ENCODE results near the gene OXCT1.
"Not testable (repeated sequence)": the region's sequence is repeated elsewhere in the genome, so short reads cannot be mapped to it uniquely, and the experiment has no call there.

Gene OXCT1

DNA sequence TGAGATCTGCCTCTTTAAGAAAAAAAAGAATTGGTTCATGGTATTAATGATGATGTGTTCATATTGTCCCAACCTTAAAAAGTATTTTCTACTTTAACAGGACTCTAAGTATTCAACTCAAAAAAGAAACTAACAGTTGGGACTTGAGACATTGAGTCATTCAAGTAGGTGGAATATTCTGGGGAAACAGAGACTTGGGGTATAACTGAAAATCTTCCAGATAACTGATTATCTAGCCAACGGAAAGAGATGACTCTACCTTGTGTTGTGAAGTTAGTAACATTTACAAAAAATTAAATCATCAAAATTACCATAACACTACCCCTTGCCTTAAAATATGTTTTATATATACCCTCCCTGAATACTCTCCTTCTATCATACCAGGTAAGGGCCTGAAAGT is 19.1 kb downstream of the OXCT1 start:
- DNase-seq = no peak
- Histone ChIP-seq H3K4me2 (ENCODE audit: low read length) (no peak overlapping the region), H2AFZ (ENCODE audit: insufficient read depth, low read length, poor library complexity) (no peak overlapping the region), H2BK12ac (ENCODE audit: low read length) (no peak overlapping the region), H4K12ac (ENCODE audit: low read depth, low read length) (no peak overlapping the region), H4K91ac (ENCODE audit: low read depth, low read length) (no peak overlapping the region), H3K27me3 (ENCODE audit: insufficient read depth, low read length) (no peaks in the 10 kb centered on the region), H3K9me3 (ENCODE audit: insufficient read depth, low read depth, low read length) (no peaks in the 10 kb centered on the region), H2AK5ac (ENCODE audit: low read length) (no peak overlapping the region), H3K79me2 (ENCODE audit: control insufficient read depth, insufficient read depth, low read length, poor library complexity) (no peaks in the 10 kb centered on the region), H2BK120ac (ENCODE audit: insufficient read depth, low read length, poor library complexity) (no peak overlapping the region), H3K4me3 (ENCODE audit: low read depth, low read length) (no peak overlapping the region), H2BK5ac (ENCODE audit: low read depth, low read length, poor library complexity) (no peak overlapping the region), H3K4ac (ENCODE audit: low read depth, low read length) (no peak overlapping the region), H3K23ac (ENCODE audit: low read length) (no peak overlapping the region), H4K8ac (ENCODE audit: low read depth, low read length) (no peak overlapping the region), H3K27ac (ENCODE audit: low read depth, low read length) (no peak overlapping the region), H3K4me1 (ENCODE audit: control insufficient read depth in 1 of 2, insufficient read depth in 2 of 2, low read length in 2 of 2) (no peaks in the 10 kb centered on the region), H3K14ac (ENCODE audit: low read length) (no peak overlapping the region), H3K18ac (ENCODE audit: low read length) (no peak overlapping the region), H3K9ac (ENCODE audit: low read length) (no peak overlapping the region), H3K79me1 (ENCODE audit: low read length) (no peaks in the 10 kb centered on the region), H3K36me3 (ENCODE audit: control insufficient read depth in 1 of 2, insufficient read depth in 2 of 2, low read length in 2 of 2) (no peaks in the 10 kb centered on the region)
- no CpG with 5 or more reads among the region's 1 CpG for WGBS (ENCODE audit: extremely low coverage, insufficient coverage, insufficient read length)

GRCh38 chr5:41848983-41849382 is 21.2 kb downstream of the OXCT1 start:
- no peak overlapping the region for H3K18ac ChIP-seq (ENCODE audit: low read length)
- no peak overlapping the region for H3K4me3 ChIP-seq (ENCODE audit: low read depth, low read length)
- H4K8ac ChIP-seq (ENCODE audit: low read depth, low read length) = no peak overlapping the region
- no peaks in the 10 kb centered on the region for H3K79me2 ChIP-seq (ENCODE audit: control insufficient read depth, insufficient read depth, low read length, poor library complexity)
- no peak for DNase-seq
- H3K9me3 ChIP-seq (ENCODE audit: insufficient read depth, low read depth, low read length) = no peaks in the 10 kb centered on the region
- no peak overlapping the region for H2BK12ac ChIP-seq (ENCODE audit: low read length)
- whole genome bisulfite sequencing (ENCODE audit: extremely low coverage, insufficient coverage, insufficient read length) = no CpG with 5 or more reads among the region's 6 CpGs
- no peaks in the 10 kb centered on the region for H3K79me1 ChIP-seq (ENCODE audit: low read length)
- no peak overlapping the region for H4K91ac ChIP-seq (ENCODE audit: low read depth, low read length)
- H3K36me3 ChIP-seq (ENCODE audit: control insufficient read depth in 1 of 2, insufficient read depth in 2 of 2, low read length in 2 of 2) = no peaks in the 10 kb centered on the region
- H2AFZ ChIP-seq (ENCODE audit: insufficient read depth, low read length, poor library complexity) = no peak overlapping the region
- no peak overlapping the region for H3K4ac ChIP-seq (ENCODE audit: low read depth, low read length)
- no peak overlapping the region for H2BK120ac ChIP-seq (ENCODE audit: insufficient read depth, low read length, poor library complexity)
- no peak overlapping the region for H2AK5ac ChIP-seq (ENCODE audit: low read length)
- no peak overlapping the region for H3K23ac ChIP-seq (ENCODE audit: low read length)
- no peak overlapping the region for H3K9ac ChIP-seq (ENCODE audit: low read length)
- H3K14ac ChIP-seq (ENCODE audit: low read length) = no peak overlapping the region
- no peaks in the 10 kb centered on the region for H3K4me1 ChIP-seq (ENCODE audit: control insufficient read depth in 1 of 2, insufficient read depth in 2 of 2, low read length in 2 of 2)
- no peak overlapping the region for H4K12ac ChIP-seq (ENCODE audit: low read depth, low read length)
- no peak overlapping the region for H2BK5ac ChIP-seq (ENCODE audit: low read depth, low read length, poor library complexity)
- no peak overlapping the region for H3K27ac ChIP-seq (ENCODE audit: low read depth, low read length)
- H3K27me3 ChIP-seq (ENCODE audit: insufficient read depth, low read length) = no peaks in the 10 kb centered on the region
- H3K4me2 ChIP-seq (ENCODE audit: low read length) = no peak overlapping the region

GRCh38 chr5:41845751-41846150 is 24.5 kb downstream of the OXCT1 start:
- H3K79me1 ChIP-seq (ENCODE audit: low read length); H3K27me3 ChIP-seq (ENCODE audit: insufficient read depth, low read length); H3K9ac ChIP-seq (ENCODE audit: low read length); H2AK5ac ChIP-seq (ENCODE audit: low read length); H3K27ac ChIP-seq (ENCODE audit: low read depth, low read length); H2AFZ ChIP-seq (ENCODE audit: insufficient read depth, low read length, poor library complexity); H3K4me3 ChIP-seq (ENCODE audit: low read depth, low read length); H3K14ac ChIP-seq (ENCODE audit: low read length); H3K4me2 ChIP-seq (ENCODE audit: low read length); H4K8ac ChIP-seq (ENCODE audit: low read depth, low read length); H3K4ac ChIP-seq (ENCODE audit: low read depth, low read length); H2BK12ac ChIP-seq (ENCODE audit: low read length); H4K91ac ChIP-seq (ENCODE audit: low read depth, low read length); DNase-seq; H3K36me3 ChIP-seq (ENCODE audit: control insufficient read depth in 1 of 2, insufficient read depth in 2 of 2, low read length in 2 of 2); H3K79me2 ChIP-seq (ENCODE audit: control insufficient read depth, insufficient read depth, low read length, poor library complexity); H4K12ac ChIP-seq (ENCODE audit: low read depth, low read length); H3K18ac ChIP-seq (ENCODE audit: low read length); H3K9me3 ChIP-seq (ENCODE audit: insufficient read depth, low read depth, low read length); H3K4me1 ChIP-seq (ENCODE audit: control insufficient read depth in 1 of 2, insufficient read depth in 2 of 2, low read length in 2 of 2); H2BK5ac ChIP-seq (ENCODE audit: low read depth, low read length, poor library complexity); H3K23ac ChIP-seq (ENCODE audit: low read length); H2BK120ac ChIP-seq (ENCODE audit: insufficient read depth, low read length, poor library complexity): not testable (repeated sequence)
- no CpG with 5 or more reads among the region's 1 CpG for WGBS (ENCODE audit: extremely low coverage, insufficient coverage, insufficient read length)

- H3K4me2 ChIP-seq (ENCODE audit: low read length) = no peak overlapping the region
- no CpG with 5 or more reads among the region's 3 CpGs for WGBS (ENCODE audit: extremely low coverage, insufficient coverage, insufficient read length)
- no peak overlapping the region for H3K27ac ChIP-seq (ENCODE audit: low read depth, low read length)
- H2BK12ac ChIP-seq (ENCODE audit: low read length) = no peak overlapping the region
- H3K4me1 ChIP-seq (ENCODE audit: control insufficient read depth in 1 of 2, insufficient read depth in 2 of 2, low read length in 2 of 2) = no peaks in the 10 kb centered on the region
- H4K8ac ChIP-seq (ENCODE audit: low read depth, low read length) = no peak overlapping the region
- H3K36me3 ChIP-seq (ENCODE audit: control insufficient read depth in 1 of 2, insufficient read depth in 2 of 2, low read length in 2 of 2) = no peaks in the 10 kb centered on the region
- H3K9me3 ChIP-seq (ENCODE audit: insufficient read depth, low read depth, low read length) = no peaks in the 10 kb centered on the region
- H3K18ac ChIP-seq (ENCODE audit: low read length) = no peak overlapping the region
- no peak overlapping the region for H2BK5ac ChIP-seq (ENCODE audit: low read depth, low read length, poor library complexity)
- H3K14ac ChIP-seq (ENCODE audit: low read length) = no peak overlapping the region
- H4K12ac ChIP-seq (ENCODE audit: low read depth, low read length) = no peak overlapping the region
- H4K91ac ChIP-seq (ENCODE audit: low read depth, low read length) = no peak overlapping the region
- no peak overlapping the region for H3K23ac ChIP-seq (ENCODE audit: low read length)
- no peak overlapping the region for H2AFZ ChIP-seq (ENCODE audit: insufficient read depth, low read length, poor library complexity)
- no peak overlapping the region for H3K4me3 ChIP-seq (ENCODE audit: low read depth, low read length)
- no peak overlapping the region for H2AK5ac ChIP-seq (ENCODE audit: low read length)
- no peak overlapping the region for H3K4ac ChIP-seq (ENCODE audit: low read depth, low read length)
- H2BK120ac ChIP-seq (ENCODE audit: insufficient read depth, low read length, poor library complexity) = no peak overlapping the region
- H3K27me3 ChIP-seq (ENCODE audit: insufficient read depth, low read length) = no peaks in the 10 kb centered on the region
- H3K79me1 ChIP-seq (ENCODE audit: low read length) = no peaks in the 10 kb centered on the region
- no peak for DNase-seq
- no peak overlapping the region for H3K9ac ChIP-seq (ENCODE audit: low read length)
- no peaks in the 10 kb centered on the region for H3K79me2 ChIP-seq (ENCODE audit: control insufficient read depth, insufficient read depth, low read length, poor library complexity)
Measured at GRCh38 chr5:41844502-41844901, 25.7 kb downstream of the OXCT1 start.
